Measurements from ENCODE around the gene MANSC1. TPM values are rescaled to one million over a fixed set of nuclear protein-coding genes. Genes with fewer than 3 reads are reported as not detected.

Gene MANSC1
- total RNA-seq, 1 donor from 2014 or later = 1.6 TPM

DNA sequence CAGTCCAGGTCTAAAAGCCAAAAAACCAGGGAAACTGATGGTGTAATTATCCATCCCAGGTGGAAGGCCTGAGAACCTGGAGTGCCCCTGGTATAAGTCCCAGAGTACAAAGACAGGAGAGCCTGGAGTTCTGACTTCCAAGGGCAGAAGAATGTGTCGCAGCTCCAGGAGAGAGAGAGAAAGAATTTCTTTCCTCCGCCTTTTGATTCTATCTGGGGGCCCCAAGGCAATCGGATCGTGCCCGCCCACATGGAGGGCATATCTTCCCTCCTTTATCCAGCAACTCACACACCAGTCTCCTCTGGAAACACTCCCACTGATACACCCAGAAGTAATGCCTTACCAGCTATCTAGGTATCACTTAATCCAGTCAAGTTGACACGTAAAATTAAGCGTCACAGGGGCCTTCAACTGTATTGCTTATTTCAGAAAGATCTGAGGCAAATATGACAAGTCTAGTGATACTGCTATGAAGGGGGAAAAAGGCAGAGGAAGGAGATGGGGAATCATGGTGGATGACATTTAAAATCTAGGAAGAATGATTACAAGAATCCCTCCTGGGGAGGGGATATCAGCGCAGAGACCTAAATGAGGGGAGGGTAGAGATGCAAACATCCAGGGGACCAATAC, 52.7 kb downstream of the MANSC1 start:
- H3K4me1 ChIP-seq (ENCODE audit: control insufficient read depth in 3 of 3, insufficient read depth in 3 of 3, low read length in 3 of 3) = no peaks in the 10 kb centered on the region
- no peaks in the 10 kb centered on the region for H3K27me3 ChIP-seq (ENCODE audit: control insufficient read depth in 3 of 3, insufficient read depth in 3 of 3, low read length in 3 of 3)
- no peaks in the 10 kb centered on the region for H3K9me3 ChIP-seq (ENCODE audit: control insufficient read depth in 3 of 3, low read length in 3 of 3)

GRCh38 chr12:12294215-12295005, 55.6 kb downstream of the MANSC1 start:
- Histone ChIP-seq H3K27me3 (ENCODE audit: control insufficient read depth in 3 of 3, insufficient read depth in 3 of 3, low read length in 3 of 3) (no peaks in the 10 kb centered on the region), H3K9ac (ENCODE audit: low read depth in 1 of 3, low read length in 3 of 3) (no peak overlapping the region), H3K36me3 (ENCODE audit: control insufficient read depth in 3 of 3, insufficient read depth in 3 of 3, low read length in 3 of 3) (no peaks in the 10 kb centered on the region), H3K27ac (ENCODE audit: low read depth, low read length) (no peak overlapping the region), H3K4me1 (ENCODE audit: control insufficient read depth in 3 of 3, insufficient read depth in 3 of 3, low read length in 3 of 3) (no peaks in the 10 kb centered on the region), H3K9me3 (ENCODE audit: control insufficient read depth in 3 of 3, low read length in 3 of 3) (no peaks in the 10 kb centered on the region), H3K4me3 (ENCODE audit: low read length in 3 of 3) (no peak overlapping the region)

More for the DNA sequence above, 52.7 kb downstream of the MANSC1 start:
- Histone ChIP-seq H3K9ac (ENCODE audit: low read depth in 1 of 3, low read length in 3 of 3) (no peak overlapping the region), H3K27ac (ENCODE audit: low read depth, low read length) (no peak overlapping the region), H3K36me3 (ENCODE audit: control insufficient read depth in 3 of 3, insufficient read depth in 3 of 3, low read length in 3 of 3) (no peaks in the 10 kb centered on the region), H3K4me3 (ENCODE audit: low read length in 3 of 3) (no peak overlapping the region)

DNA sequence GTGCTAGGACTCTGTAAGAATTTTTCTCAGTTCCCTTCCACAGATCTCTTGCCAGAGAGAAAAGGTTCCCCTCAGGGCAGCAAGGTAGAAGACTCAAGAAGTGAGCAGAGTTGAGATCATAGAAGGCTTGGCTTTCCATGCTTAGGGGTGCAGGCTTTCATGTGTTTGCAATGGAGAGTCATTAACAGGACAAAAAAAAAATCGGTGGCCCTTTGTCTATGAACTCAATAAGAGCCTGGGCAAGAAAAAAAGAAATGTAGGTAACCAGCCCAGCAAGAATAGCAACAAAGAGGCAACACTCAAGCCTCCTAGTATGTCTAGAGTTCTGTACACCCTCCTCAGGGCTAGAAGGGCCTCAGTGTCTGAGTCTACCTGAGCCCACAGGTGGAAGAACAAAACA, 59.8 kb downstream of the MANSC1 start:
- Histone ChIP-seq H3K4me3 (ENCODE audit: low read length in 3 of 3) (no peak overlapping the region), H3K9me3 (ENCODE audit: control insufficient read depth in 3 of 3, low read length in 3 of 3) (no peaks in the 10 kb centered on the region), H3K9ac (ENCODE audit: low read depth in 1 of 3, low read length in 3 of 3) (no peak overlapping the region)

DNA sequence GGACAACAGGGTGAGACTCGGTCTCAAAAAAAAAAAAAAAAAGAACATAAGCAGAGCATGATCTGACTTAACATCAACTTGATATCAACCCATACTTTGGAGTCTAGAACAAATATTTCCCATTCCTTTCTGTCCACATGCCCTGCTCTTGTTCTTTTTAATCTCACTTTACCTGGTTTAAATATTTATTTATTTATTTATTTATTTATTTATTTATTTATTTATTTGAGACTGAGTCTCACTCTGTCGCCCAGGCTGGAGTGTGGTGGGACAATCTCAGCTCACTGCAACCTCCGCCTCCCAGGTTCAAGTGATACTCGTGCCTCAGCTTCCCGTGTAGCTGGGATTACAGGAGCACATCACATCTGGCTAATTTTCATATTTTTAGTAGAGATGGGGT, 63.6 kb downstream of the MANSC1 start:
- Histone ChIP-seq H3K9ac (ENCODE audit: low read depth in 1 of 3, low read length in 3 of 3) (no peak overlapping the region), H3K4me1 (ENCODE audit: control insufficient read depth in 3 of 3, insufficient read depth in 3 of 3, low read length in 3 of 3) (no peaks in the 10 kb centered on the region), H3K4me3 (ENCODE audit: low read length in 3 of 3) (no peak overlapping the region), H3K27ac (ENCODE audit: low read depth, low read length) (no peak overlapping the region), H3K9me3 (ENCODE audit: control insufficient read depth in 3 of 3, low read length in 3 of 3) (no peaks in the 10 kb centered on the region), H3K36me3 (ENCODE audit: control insufficient read depth in 3 of 3, insufficient read depth in 3 of 3, low read length in 3 of 3) (no peaks in the 10 kb centered on the region), H3K27me3 (ENCODE audit: control insufficient read depth in 3 of 3, insufficient read depth in 3 of 3, low read length in 3 of 3) (no peaks in the 10 kb centered on the region)

More for the DNA sequence above, 59.8 kb downstream of the MANSC1 start:
- H3K27me3 ChIP-seq (ENCODE audit: control insufficient read depth in 3 of 3, insufficient read depth in 3 of 3, low read length in 3 of 3) = no peaks in the 10 kb centered on the region
- H3K4me1 ChIP-seq (ENCODE audit: control insufficient read depth in 3 of 3, insufficient read depth in 3 of 3, low read length in 3 of 3) = no peaks in the 10 kb centered on the region
- H3K36me3 ChIP-seq (ENCODE audit: control insufficient read depth in 3 of 3, insufficient read depth in 3 of 3, low read length in 3 of 3) = no peaks in the 10 kb centered on the region
- no peak overlapping the region for H3K27ac ChIP-seq (ENCODE audit: low read depth, low read length)

- no peaks in the 10 kb centered on the region for H3K4me1 ChIP-seq (ENCODE audit: control insufficient read depth in 3 of 3, insufficient read depth in 3 of 3, low read length in 3 of 3)
- H3K36me3 ChIP-seq (ENCODE audit: control insufficient read depth in 3 of 3, insufficient read depth in 3 of 3, low read length in 3 of 3) = no peaks in the 10 kb centered on the region
- H3K27ac ChIP-seq (ENCODE audit: low read depth, low read length) = no peak overlapping the region
- no peak overlapping the region for H3K4me3 ChIP-seq (ENCODE audit: low read length in 3 of 3)
- H3K9me3 ChIP-seq (ENCODE audit: control insufficient read depth in 3 of 3, low read length in 3 of 3) = no peaks in the 10 kb centered on the region
- H3K27me3 ChIP-seq (ENCODE audit: control insufficient read depth in 3 of 3, insufficient read depth in 3 of 3, low read length in 3 of 3) = no peaks in the 10 kb centered on the region
- no peak overlapping the region for H3K9ac ChIP-seq (ENCODE audit: low read depth in 1 of 3, low read length in 3 of 3)
Observed at GRCh38 chr12:12282761-12283425, 67.1 kb downstream of the MANSC1 start.

GRCh38 chr12:12282202-12282601, 67.8 kb downstream of the MANSC1 start:
- Histone ChIP-seq H3K4me3 (ENCODE audit: low read length in 3 of 3) (no peak overlapping the region), H3K9me3 (ENCODE audit: control insufficient read depth in 3 of 3, low read length in 3 of 3) (no peaks in the 10 kb centered on the region), H3K4me1 (ENCODE audit: control insufficient read depth in 3 of 3, insufficient read depth in 3 of 3, low read length in 3 of 3) (no peaks in the 10 kb centered on the region), H3K9ac (ENCODE audit: low read depth in 1 of 3, low read length in 3 of 3) (no peak overlapping the region), H3K36me3 (ENCODE audit: control insufficient read depth in 3 of 3, insufficient read depth in 3 of 3, low read length in 3 of 3) (no peaks in the 10 kb centered on the region), H3K27ac (ENCODE audit: low read depth, low read length) (no peak overlapping the region), H3K27me3 (ENCODE audit: control insufficient read depth in 3 of 3, insufficient read depth in 3 of 3, low read length in 3 of 3) (no peaks in the 10 kb centered on the region)

- Histone ChIP-seq H3K9ac (ENCODE audit: low read depth in 1 of 3, low read length in 3 of 3) (no peak overlapping the region), H3K4me3 (ENCODE audit: low read length in 3 of 3) (no peak overlapping the region), H3K9me3 (ENCODE audit: control insufficient read depth in 3 of 3, low read length in 3 of 3) (no peaks in the 10 kb centered on the region), H3K4me1 (ENCODE audit: control insufficient read depth in 3 of 3, insufficient read depth in 3 of 3, low read length in 3 of 3) (no peaks in the 10 kb centered on the region), H3K27me3 (ENCODE audit: control insufficient read depth in 3 of 3, insufficient read depth in 3 of 3, low read length in 3 of 3) (no peaks in the 10 kb centered on the region), H3K27ac (ENCODE audit: low read depth, low read length) (no peak overlapping the region), H3K36me3 (ENCODE audit: control insufficient read depth in 3 of 3, insufficient read depth in 3 of 3, low read length in 3 of 3) (no peaks in the 10 kb centered on the region)
Observed at GRCh38 chr12:12281134-12281533, 68.9 kb downstream of the MANSC1 start.

DNA sequence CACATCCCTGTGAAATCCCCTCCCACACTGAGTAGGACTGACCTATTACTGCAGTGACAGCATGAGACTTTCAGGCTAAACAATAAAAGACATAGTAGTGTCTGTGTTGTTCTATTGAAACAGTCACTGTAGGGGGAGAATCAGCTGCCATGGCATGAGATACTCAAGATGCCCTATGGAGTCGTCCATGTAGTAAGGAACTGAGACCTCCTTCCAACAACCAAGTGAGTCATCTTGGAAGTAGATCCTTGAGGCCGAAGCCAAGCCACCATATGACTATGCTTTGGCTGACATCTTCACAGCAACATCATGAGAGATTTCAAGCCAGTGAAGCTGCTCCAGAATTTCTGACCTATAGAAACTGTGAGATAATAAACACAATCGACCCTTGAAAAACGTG, 71.1 kb downstream of the MANSC1 start:
- no peak overlapping the region for H3K9ac ChIP-seq (ENCODE audit: low read depth in 1 of 3, low read length in 3 of 3)
- H3K27me3 ChIP-seq (ENCODE audit: control insufficient read depth in 3 of 3, insufficient read depth in 3 of 3, low read length in 3 of 3) = no peaks in the 10 kb centered on the region
- H3K27ac ChIP-seq (ENCODE audit: low read depth, low read length) = no peak overlapping the region
- no peaks in the 10 kb centered on the region for H3K9me3 ChIP-seq (ENCODE audit: control insufficient read depth in 3 of 3, low read length in 3 of 3)
- no peaks in the 10 kb centered on the region for H3K4me1 ChIP-seq (ENCODE audit: control insufficient read depth in 3 of 3, insufficient read depth in 3 of 3, low read length in 3 of 3)
- no peak overlapping the region for H3K4me3 ChIP-seq (ENCODE audit: low read length in 3 of 3)
- no peaks in the 10 kb centered on the region for H3K36me3 ChIP-seq (ENCODE audit: control insufficient read depth in 3 of 3, insufficient read depth in 3 of 3, low read length in 3 of 3)
